Erythroblast (primary cell): ENCODE measurements around the gene ZMIZ1.
"Not testable (repeated sequence)": the region's sequence is repeated elsewhere in the genome, so short reads cannot be mapped to it uniquely, and the experiment has no call there.

Experiments
- DNase-seq, 2 experiments: peaks; one replicate each; lab custom pipeline; 2025; lab: John Stamatoyannopoulos, UW
- GATA1 ChIP-seq: IDR thresholded peaks from 2 replicates; pipeline ENCODE4 v1.6.1; 2011; ENCODE audit warnings: low read depth, mild to moderate bottlenecking, control low read depth, low read length, moderate library complexity
- POLR2A ChIP-seq: IDR thresholded peaks from 2 replicates; pipeline ENCODE4 v1.6.1; 2011; ENCODE audit warnings: mild to moderate bottlenecking, low read length

The ZMIZ1 gene

GRCh38 chr10:79025199-79025832 is 43.5 kb upstream of the ZMIZ1 start:
- no peak for TF ChIP-seq GATA1
- no peak for TF ChIP-seq POLR2A
- peak in 1 of 2 experiments; percentile 19 for DNase-seq

- no peak for TF ChIP-seq GATA1
- no peak for TF ChIP-seq POLR2A
- no peak for DNase-seq
These were observed 42.4 kb upstream of the ZMIZ1 start for GRCh38 chr10:79026341-79026761.

GRCh38 chr10:79026806-79027146 is 42.0 kb upstream of the ZMIZ1 start:
- DNase-seq = no peak
- TF ChIP-seq POLR2A (no peak), GATA1 (no peak)

- peak; percentile 61 for TF ChIP-seq GATA1
- no peak for TF ChIP-seq POLR2A
- peak; percentile 90 to 98 for DNase-seq
These were observed 41.4 kb upstream of the ZMIZ1 start for GRCh38 chr10:79027147-79028055.

GRCh38 chr10:79028056-79028430 is 40.7 kb upstream of the ZMIZ1 start:
- TF ChIP-seq POLR2A = no peak
- no peak for TF ChIP-seq GATA1
- no peak for DNase-seq

DNA sequence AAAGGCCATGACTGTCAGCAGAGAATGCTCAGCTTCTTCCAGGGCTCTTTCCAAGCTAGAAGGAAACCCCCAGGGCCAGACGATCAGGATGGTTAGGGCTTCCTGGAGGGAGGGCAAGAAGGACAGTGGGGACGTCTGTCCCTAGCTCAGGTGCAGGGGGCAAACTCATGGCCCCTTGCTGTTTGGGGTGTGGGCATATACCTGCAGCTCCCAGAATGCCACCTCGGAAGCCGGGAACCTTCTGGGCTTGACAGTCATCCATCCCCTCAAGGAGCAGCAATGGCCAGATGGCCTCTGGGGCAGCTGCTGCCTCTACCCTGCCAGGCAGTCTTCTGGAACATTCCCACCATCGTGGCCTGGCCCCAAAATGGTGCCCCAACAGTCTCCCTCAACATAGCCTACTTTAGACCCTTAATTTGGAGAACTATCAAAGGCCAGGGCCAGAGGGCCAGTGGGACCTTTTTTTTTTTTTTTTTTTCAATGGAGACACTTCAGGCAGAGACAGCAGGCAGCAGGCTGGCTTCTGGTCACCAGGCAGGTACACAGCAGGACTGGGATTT is 40.2 kb upstream of the ZMIZ1 start:
- DNase-seq = no peak
- no peak for TF ChIP-seq GATA1

DNA sequence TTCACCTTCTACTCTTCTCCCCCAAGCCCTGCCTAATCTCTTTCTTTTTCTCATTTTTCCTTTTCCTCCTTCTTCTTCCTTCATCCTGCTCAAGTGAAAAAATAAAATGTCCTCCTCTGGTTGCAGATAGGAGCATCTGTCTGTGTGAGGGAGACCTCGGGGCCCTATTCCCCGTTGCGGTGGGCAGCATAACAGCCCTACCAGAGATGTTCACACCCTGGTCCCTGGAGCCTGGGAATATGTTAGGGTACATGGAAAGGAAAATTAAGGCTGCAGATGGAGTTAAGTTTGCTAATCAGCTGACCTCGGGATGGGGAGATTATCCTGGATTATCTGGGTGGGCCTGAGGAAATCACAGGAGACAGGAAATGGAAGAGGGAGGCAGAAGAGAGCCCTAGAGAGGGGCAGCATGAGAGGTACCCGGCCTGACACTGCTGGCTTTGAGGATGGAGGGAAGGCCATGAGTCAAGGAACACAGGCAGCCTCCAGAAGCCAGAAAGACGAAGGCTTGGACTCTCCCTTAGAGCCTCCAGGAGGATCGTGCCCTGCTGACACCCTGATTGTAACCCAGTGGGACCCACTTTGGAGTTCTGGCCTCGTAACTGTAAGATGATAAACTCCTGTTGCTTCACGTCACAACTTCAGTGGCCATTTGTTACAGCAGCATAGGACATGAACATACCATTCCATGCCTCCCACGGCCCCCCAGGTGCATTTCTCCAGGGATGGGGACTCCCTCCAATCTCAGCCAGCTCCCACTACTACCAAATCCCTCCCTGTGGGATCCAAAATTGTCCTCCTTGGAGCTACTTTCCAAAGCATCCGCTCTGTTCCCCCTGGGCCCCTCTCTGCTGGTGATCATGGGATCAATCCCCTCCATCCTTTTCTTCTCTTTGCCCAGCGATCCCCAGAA is 39.0 kb upstream of the ZMIZ1 start:
- TF ChIP-seq POLR2A (no peak), GATA1 (no peak)
- DNase-seq = no peak

DNA sequence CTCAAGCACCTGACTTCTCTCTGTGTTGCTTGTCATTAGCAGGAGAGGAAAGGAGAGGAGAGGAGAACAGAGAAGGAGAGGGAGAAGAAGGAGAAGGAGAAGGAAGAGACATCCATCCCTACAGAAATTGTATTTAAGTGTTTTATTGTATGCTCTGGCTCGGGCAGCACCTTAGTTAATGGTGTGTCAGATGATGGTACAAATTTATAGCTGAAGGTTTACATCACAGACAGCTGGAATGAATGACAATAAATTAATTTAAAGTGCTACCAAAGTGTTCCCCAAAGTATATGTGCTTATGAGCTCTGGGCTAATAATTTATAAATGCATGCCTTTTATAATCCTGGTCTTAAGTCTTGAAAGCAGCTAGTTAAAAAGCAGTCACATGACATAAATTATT is 38.1 kb upstream of the ZMIZ1 start:
- DNase-seq = no peak
- TF ChIP-seq POLR2A (no peak), GATA1 (no peak)

DNA sequence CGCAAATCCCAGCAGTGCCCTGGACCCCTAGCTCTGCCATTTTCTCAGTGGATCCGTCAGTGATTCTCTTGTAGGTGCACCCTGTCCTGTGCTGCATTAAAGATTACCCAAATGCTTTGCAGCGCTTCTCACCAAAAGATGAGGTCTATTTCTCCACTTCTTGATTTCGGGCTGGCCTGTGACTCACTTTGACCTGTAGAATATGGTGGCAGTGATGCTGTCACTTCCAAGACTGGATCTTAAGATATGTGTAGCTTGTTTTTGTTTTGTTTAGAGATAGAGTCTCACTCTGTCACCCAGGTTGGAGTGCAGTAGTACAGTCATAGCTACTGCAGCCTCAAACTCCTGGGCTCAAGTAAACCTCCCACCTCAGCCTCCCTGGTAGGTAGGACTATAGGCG is 37.0 kb upstream of the ZMIZ1 start:
- DNase-seq = peak; percentile 21 to 37
- TF ChIP-seq POLR2A (no peak), GATA1 (no peak)

- TF ChIP-seq GATA1 (no peak), POLR2A (no peak)
These were observed 34.4 kb upstream of the ZMIZ1 start for GRCh38 chr10:79034271-79034876.

GRCh38 chr10:79036416-79036815 is 32.4 kb upstream of the ZMIZ1 start:
- not testable (repeated sequence) for DNase-seq

More at GRCh38 chr10:79034271-79034876, 34.4 kb upstream of the ZMIZ1 start:
- DNase-seq = no peak

DNA sequence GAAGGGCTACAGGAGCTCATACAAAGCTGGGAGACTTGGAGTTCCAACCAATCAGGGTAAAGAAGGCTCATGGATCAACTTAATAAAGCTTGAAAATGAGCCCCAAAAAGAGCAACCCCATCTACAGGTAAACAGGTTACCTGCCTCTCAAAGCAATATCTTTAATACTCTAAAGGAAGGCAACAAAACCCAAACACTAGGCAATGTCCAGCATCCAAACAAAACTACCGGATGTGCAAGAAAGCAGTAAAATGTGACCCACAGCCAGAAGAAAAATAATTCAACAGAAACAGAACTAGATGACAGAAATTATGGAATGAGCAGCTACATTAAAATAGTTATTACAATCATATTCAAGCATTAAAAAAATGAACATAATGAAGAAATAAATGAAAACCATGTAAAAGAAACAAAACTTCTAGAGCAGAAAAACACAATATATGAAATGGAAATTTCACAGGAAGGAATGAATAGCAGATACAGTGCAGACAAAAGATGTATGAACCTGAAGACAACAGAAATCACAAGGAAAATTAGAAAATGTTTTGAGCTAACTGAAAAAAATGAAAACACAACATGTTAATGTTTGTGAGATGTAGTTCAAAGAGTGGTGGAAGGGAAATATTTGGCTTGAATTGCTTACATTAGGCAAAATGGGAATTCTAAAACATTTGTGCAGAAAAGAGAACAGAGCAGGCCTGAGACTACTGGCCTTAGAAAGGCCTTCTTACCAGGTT is 30.5 kb upstream of the ZMIZ1 start:
- DNase-seq = no peak
- TF ChIP-seq GATA1 = no peak
- TF ChIP-seq POLR2A = no peak

- DNase-seq = no peak
- TF ChIP-seq GATA1 (no peak), POLR2A (no peak)
These were observed 29.9 kb upstream of the ZMIZ1 start for GRCh38 chr10:79038841-79039201.
